Tibial nerve (tissue), 3 donors: ENCODE measurements around the gene HLA-DOB.

Source experiments
- POLR2A ChIP-seq, 2 donors: fragments of 450-650 bp; IDR thresholded peaks; one replicate each; pipeline ENCODE4 v1.6.1; 2017; ENCODE audit warnings: antibody characterized with exemption in 2 of 2, mild to moderate bottlenecking in 2 of 2, moderate library complexity in 2 of 2
- TF ChIP-seq, protein P1 (sequence below), 5 experiments: fragments of 200-600 bp in 3 of 5; fragments of 450-650 bp in 2 of 5; sonication (generic) in 3 of 5; IDR thresholded peaks; one replicate each; pipeline ENCODE4 v1.5.1; 2016 to 2019; ENCODE audit warnings: antibody characterized with exemption in 5 of 5, mild to moderate bottlenecking in 3 of 5, moderate library complexity in 2 of 5

DNA sequence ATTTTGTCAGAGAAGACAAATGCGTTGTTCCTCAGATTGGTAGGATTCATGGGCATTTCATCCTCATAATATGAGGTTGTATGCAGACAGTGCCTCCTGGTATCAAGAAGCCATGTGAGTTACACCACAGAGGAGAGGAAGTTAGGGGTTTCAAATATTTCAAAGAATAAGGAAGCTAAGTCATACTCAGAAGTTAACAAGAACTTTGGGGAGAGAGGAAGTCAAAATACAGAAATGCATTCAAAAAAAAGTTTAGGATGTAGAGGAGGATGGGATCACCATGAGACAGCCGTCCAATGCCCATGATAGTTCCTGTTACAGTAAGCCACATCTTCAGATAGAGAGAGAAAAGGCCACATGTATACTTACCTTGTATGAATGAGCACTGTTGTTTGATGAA lies 22.3 kb downstream of the HLA-DOB start:
- TF ChIP-seq, protein P1, sequence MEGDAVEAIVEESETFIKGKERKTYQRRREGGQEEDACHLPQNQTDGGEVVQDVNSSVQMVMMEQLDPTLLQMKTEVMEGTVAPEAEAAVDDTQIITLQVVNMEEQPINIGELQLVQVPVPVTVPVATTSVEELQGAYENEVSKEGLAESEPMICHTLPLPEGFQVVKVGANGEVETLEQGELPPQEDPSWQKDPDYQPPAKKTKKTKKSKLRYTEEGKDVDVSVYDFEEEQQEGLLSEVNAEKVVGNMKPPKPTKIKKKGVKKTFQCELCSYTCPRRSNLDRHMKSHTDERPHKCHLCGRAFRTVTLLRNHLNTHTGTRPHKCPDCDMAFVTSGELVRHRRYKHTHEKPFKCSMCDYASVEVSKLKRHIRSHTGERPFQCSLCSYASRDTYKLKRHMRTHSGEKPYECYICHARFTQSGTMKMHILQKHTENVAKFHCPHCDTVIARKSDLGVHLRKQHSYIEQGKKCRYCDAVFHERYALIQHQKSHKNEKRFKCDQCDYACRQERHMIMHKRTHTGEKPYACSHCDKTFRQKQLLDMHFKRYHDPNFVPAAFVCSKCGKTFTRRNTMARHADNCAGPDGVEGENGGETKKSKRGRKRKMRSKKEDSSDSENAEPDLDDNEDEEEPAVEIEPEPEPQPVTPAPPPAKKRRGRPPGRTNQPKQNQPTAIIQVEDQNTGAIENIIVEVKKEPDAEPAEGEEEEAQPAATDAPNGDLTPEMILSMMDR (IDR thresholded peaks at IDR 0.05) = no peak
- no peak for TF ChIP-seq POLR2A (IDR thresholded peaks at IDR 0.05)
